ENCODE results near the gene RAB3D. TPM values are rescaled to one million over a fixed set of nuclear protein-coding genes. Genes with fewer than 3 reads are reported as not detected.

Gene RAB3D
- total RNA-seq, 2 experiments from 2014 or later: 5.4 to 5.5 TPM

DNA sequence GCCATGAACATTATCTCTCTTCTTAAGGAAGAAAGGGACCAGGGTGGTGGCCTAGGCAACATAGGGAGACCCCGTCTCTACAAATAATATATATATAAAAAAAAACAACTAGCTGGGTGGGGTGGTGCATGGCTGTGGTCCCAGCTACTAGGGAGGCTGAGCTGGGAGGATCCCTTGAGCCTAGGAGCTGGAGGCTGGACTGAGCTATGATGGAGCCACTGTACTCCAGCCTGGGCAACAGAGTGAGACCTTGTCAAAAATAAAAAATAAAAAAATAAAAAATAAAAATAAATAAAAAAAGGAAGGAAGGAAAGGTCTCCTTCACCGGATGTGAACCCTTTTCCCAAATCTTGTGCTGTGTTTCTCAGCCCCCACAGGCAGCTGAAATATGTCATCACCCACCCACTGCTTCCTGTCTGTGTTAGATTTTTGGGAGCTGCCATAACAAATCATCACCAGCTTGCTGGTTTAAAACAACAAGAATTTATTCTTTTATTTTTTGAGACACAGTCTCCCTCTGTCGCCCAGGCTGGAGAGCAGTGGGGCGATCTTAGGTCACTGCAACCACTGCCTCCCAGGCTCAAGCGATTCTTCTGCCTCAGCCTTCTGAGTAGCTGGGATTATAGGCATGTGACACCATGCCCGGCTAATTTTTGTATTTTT lies 53.0 kb downstream of the RAB3D start:
- CTCF ChIA-PET: interaction anchor here (0.7 to 2.5 kb wide), 2 partner anchors 8 to 196 kb away, joined by 4 to 6 read pairs; no protein-coding TSS in a partner anchor
- POLR2A ChIA-PET: no interaction called here

- POLR2A ChIA-PET: no interaction called here
- CTCF ChIA-PET: interaction anchor here (0.6 to 2.5 kb wide), 2 partner anchors 198 to 511 kb away, joined by 4 to 6 read pairs; no protein-coding TSS in a partner anchor
Observed at GRCh38 chr19:11284515-11284914, 54.9 kb downstream of the RAB3D start.

GRCh38 chr19:11281356-11282049 lies 58.0 kb downstream of the RAB3D start:
- POLR2A ChIA-PET: no interaction called here

GRCh38 chr19:11279505-11280236 lies 59.8 kb downstream of the RAB3D start:
- ChIA-PET POLR2A (no interaction called here), CTCF (no interaction called here)

More at GRCh38 chr19:11281356-11282049, 58.0 kb downstream of the RAB3D start:
- CTCF ChIA-PET: interaction anchor here (1.1 kb wide), 1 partner anchor 35 kb away, joined by 3 read pairs; no protein-coding TSS in a partner anchor

GRCh38 chr19:11278670-11279069 lies 60.8 kb downstream of the RAB3D start:
- POLR2A ChIA-PET: no interaction called here
- CTCF ChIA-PET: interaction anchor here (0.6 kb wide), 2 partner anchors 11 to 150 kb away, joined by 3 to 4 read pairs; no protein-coding TSS in a partner anchor

GRCh38 chr19:11274533-11275086 lies 64.8 kb downstream of the RAB3D start:
- POLR2A ChIA-PET: no interaction called here
- CTCF ChIA-PET: no interaction called here

GRCh38 chr19:11273989-11274388 lies 65.5 kb downstream of the RAB3D start:
- POLR2A ChIA-PET: no interaction called here
- CTCF ChIA-PET: no interaction called here

GRCh38 chr19:11273296-11273695 lies 66.2 kb downstream of the RAB3D start:
- CTCF ChIA-PET: no interaction called here
- POLR2A ChIA-PET: no interaction called here

Other genes with a start within 250 kb of the RAB3D start
- 10 to 100 TPM; 37.7 to 37.9 TPM for gene SPC24, start 183.9 kb downstream of the RAB3D start, total RNA-seq
- gene KANK2, start 142.1 kb downstream of the RAB3D start, total RNA-seq: 1 to 10 TPM; 1.5 to 3.2 TPM
- gene ANGPTL8, start 100.0 kb downstream of the RAB3D start, total RNA-seq: not detected
- 1 to 10 TPM; 2.2 to 3.0 TPM for gene DOCK6, start 77.1 kb downstream of the RAB3D start, total RNA-seq
- not detected for gene TSPAN16, start 43.5 kb downstream of the RAB3D start, total RNA-seq
- 10 to 100 TPM; 26.0 to 29.3 TPM for gene TMEM205, start 6.6 kb upstream of the RAB3D start, total RNA-seq
- gene CCDC159, start 6.9 kb upstream of the RAB3D start, total RNA-seq: 10 to 100 TPM; 10.9 to 12.1 TPM
- gene PLPPR2, start 15.8 kb upstream of the RAB3D start, total RNA-seq: 1 to 10 TPM; 1.3 to 1.7 TPM
- 1 to 10 TPM; 1.6 to 2.6 TPM for gene SWSAP1, start 35.0 kb upstream of the RAB3D start, total RNA-seq
- gene EPOR, start 44.7 kb upstream of the RAB3D start, total RNA-seq: 1 to 10 TPM; 4.9 to 5.2 TPM
- gene RGL3, start 79.7 kb upstream of the RAB3D start, total RNA-seq: not detected
- gene ODAD3, start 95.5 kb upstream of the RAB3D start, total RNA-seq: under 1 TPM in 1 of 2 experiments, not detected in 1; 0.19 TPM
- 100 to 1,000 TPM; 254 to 256 TPM for gene PRKCSH, start 96.0 kb upstream of the RAB3D start, total RNA-seq
- gene ELAVL3, start 141.4 kb upstream of the RAB3D start, total RNA-seq: not detected
- 10 to 100 TPM; 13.5 to 16.6 TPM for gene ZNF653, start 166.2 kb upstream of the RAB3D start, total RNA-seq
- gene ECSIT, start 189.5 kb upstream of the RAB3D start, total RNA-seq: 10 to 100 TPM; 52.4 to 56.4 TPM
- gene CNN1, start 199.2 kb upstream of the RAB3D start, total RNA-seq: not detected
- 10 to 100 TPM; 64.2 to 68.5 TPM for gene ELOF1, start 219.6 kb upstream of the RAB3D start, total RNA-seq
- gene ACP5, start 238.0 kb upstream of the RAB3D start, total RNA-seq: 1 to 10 TPM; 2.5 to 3.1 TPM